NCI-H1436 treated with DMSO at 0.1 percent for 48 hours (cell line): ENCODE results near the gene FRYL.

ENCODE experiments used
- DNase-seq: peaks from one replicate; lab custom pipeline; 2025; lab: John Stamatoyannopoulos, UW

FRYL gene

GRCh38 chr4:48558026-48558425, 222.1 kb downstream of the FRYL start:
- no peak for DNase-seq

- no peak for DNase-seq
These were observed 222.6 kb downstream of the FRYL start for GRCh38 chr4:48557478-48557877.

GRCh38 chr4:48556268-48556667, 223.8 kb downstream of the FRYL start:
- no peak for DNase-seq

GRCh38 chr4:48554606-48555005, 225.5 kb downstream of the FRYL start:
- no peak for DNase-seq

DNA sequence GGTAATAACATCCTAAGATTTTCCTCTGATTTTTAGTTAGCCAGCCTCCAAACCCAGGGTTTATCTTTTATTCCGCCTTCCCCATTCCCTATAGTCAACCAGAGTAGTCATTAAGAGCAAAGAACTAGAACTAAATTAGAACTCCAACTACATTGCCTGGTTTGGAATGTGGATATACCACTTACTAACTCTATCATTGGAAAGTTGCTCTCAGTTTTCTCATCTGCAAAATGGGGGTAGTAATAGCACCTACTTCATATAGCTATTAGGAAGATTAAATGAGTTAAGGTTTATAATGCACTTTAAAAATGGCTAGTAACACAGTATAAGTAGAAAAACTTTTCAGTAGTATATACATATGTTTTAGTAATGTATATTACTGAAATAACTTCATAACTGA, 226.4 kb downstream of the FRYL start:
- no peak for DNase-seq

DNA sequence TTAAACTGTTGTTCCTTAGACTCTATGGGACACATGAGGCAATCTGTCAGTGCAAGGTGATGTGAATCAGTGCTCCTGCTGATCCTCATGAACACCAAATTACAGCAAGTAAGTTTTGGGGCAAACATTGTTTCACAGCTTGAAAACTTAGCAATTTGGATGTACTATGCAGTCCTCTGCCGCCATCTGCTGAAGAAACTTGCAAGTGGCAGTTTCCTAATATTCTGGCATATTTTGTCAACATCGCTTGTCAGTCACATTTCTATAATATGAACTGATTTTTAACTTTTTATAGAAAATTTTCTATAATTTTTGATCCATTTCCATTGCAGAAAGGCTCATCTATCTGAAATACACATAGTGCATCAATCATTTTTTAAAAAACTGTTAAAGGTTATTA, 233.7 kb downstream of the FRYL start:
- no peak for DNase-seq

GRCh38 chr4:48543796-48544195, 236.3 kb downstream of the FRYL start:
- DNase-seq: no peak

DNA sequence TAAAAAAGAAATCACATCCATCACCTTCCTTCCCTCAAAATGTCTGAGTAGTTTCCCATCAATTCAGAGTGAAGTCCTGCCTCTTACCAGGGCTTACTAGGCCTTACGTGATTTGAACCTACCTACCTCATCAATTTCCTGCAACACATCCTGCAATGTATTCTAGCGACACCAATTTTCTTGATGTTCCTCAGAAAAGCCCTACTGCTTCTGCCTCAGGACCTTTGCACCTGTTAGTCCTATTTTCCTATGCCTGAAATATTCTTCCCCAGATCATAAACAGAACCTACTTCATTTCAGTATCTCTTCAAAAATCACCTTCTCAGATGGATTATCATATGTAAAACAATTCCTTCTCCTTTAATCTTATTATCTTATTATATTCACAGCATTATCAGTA, 237.2 kb downstream of the FRYL start:
- DNase-seq: no peak

DNA sequence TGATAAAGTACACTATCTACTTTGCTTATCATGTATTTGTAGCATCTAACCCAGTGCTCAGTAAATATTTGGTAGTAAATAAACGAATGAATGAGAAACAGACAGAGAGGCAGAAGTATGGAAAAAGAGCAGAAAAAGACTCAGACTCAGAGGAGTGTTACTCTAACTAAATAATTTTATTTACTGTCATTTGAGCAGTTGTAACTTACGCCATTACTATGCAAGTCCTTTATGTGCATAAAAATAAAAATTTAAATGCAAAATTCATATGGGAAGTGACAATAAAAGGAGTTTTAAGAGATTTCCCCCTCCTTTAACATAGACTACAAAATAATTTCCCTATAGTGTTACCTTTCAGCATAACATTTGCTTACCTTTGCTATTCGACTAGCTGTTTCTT, 240.5 kb downstream of the FRYL start:
- no peak for DNase-seq

DNA sequence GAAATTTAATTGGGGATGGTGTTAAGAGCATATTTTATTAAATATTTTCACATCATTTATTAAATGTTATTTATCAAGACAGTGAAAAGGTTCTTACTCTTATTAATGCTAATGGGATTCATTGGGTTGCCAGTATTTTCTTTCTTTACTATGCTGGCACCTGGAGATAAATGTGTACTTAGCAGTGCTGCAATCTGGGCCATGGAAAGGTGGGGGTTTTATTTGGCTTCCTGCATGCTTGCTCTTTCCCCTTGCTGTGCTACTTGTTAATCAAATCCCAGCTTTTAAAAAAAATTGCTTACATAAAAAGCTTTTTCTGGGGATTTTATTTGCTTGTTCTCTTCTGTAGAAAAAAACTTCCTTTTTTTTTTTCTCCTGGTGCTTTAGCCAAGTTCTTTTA, 241.7 kb downstream of the FRYL start:
- DNase-seq: peak; percentile 9

DNA sequence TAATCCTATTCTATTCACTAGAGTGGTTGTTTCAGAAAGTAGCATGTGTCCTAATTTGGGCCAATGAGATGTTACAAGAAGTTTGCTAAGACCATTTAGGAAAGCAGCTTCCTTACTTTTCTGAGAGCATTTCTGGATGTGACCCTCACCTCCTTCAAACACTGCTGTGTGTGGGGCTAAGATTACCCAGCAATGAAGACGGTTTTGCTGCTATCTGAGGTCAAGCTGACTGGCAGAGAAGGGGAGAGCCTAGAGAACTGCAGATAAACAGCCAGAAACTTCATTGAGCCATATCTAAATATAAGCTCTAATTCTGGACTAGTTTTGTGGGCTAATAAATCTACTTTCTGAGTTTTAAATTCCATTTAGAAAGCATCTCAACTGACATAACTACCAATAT, 253.7 kb downstream of the FRYL start:
- no peak for DNase-seq

DNA sequence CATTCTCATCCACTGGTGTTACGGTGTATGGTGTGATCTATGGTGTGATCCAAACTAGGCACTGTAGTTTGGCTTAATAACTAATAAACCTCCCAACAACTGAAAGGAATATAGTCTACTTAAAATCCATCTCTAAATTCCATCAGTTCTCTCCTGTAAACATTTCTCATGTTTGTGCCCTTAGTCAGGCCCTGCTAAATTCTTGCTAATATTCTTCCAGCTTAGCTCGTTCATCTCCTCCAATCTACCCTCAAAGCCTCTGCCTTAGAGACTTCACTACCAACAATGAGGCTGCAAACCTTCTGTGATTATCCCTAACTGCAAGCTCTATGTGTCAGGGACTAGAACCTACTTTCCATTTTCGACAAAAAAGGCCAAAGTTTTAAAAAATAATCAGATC, 261.9 kb downstream of the FRYL start:
- no peak for DNase-seq

- DNase-seq: no peak
These were observed 270.5 kb downstream of the FRYL start for GRCh38 chr4:48509543-48509942.

DNA sequence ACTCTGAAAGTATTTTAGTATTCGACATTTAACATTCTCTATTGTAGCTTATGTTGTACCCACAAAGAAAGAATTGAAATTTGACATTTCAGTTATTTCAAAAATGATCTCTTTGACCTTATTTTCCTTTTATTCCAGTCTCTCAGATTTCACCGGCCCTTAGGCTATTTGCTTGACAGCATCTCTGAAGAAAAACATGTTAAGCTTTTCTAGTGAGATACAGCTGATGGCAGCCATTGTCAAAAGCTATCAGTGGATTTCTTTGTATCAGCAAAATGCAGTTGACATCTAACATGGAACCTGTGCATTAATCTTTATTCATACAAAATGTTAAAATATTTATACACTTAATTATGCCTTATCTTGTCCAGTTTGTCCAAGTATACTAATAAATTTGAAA, 273.4 kb downstream of the FRYL start:
- no peak for DNase-seq

- DNase-seq: no peak
These were observed 275.7 kb downstream of the FRYL start for GRCh38 chr4:48504352-48504751.

DNA sequence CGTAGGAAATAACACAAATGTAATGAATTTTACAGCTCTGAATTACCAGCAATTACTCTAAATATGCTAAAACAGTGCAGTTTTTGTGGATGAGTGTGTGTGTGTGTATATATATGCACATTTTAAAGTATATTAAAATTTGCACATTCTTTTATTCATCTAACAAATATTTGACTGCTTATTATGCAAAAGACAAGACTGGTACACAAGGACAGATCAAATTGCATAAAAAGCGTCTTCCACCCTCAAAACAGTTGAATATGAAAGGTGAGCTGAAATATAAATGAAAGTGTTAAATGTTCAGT, 276.1 kb downstream of the FRYL start:
- no peak for DNase-seq

- no peak for DNase-seq
These were observed 276.6 kb downstream of the FRYL start for GRCh38 chr4:48503233-48504025.

DNA sequence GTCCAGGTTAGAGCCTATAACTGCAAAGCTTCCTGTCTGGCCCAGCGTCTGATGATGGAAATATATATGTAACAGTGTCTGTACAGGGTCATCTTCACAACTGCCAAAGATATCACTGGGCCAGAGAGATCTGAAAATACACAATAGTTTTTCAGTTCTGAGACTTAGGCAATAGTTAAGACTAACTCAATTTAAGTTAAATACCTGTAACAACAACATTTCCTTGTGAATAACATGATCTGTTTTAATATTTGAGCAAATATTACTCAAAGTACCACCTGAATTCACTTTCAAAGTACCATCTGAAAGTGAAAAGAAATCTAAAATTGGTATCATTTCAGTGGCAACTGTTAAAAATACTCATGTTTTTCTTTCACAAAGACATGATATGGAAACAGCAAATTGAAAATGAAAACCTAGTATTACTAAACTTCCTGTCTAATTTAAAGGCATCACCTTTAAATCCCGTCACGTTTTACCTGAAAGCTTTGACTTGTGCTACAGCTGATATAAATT, 280.5 kb downstream of the FRYL start:
- no peak for DNase-seq

DNA sequence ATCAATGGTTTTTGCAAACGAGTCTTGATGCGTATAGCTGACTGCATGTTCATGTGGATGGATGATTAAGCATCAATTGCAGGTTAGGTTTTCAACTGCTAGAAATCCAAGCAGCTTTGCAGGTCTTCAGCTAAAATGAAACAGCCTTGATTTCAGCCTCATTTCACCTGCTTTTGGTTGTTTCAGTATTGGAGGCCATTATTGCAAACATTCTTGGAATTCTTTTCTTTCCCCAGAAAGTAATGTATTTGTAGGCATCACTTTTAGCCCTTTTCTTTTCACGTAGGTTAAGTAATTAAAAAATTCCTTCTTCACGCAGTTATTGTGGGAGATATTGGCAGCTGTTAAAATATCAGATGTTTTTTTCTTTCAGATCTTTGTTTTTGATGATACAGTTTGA, 281.2 kb downstream of the FRYL start:
- no peak for DNase-seq

GRCh38 chr4:48495941-48496340, 284.1 kb downstream of the FRYL start:
- DNase-seq: no peak

DNA sequence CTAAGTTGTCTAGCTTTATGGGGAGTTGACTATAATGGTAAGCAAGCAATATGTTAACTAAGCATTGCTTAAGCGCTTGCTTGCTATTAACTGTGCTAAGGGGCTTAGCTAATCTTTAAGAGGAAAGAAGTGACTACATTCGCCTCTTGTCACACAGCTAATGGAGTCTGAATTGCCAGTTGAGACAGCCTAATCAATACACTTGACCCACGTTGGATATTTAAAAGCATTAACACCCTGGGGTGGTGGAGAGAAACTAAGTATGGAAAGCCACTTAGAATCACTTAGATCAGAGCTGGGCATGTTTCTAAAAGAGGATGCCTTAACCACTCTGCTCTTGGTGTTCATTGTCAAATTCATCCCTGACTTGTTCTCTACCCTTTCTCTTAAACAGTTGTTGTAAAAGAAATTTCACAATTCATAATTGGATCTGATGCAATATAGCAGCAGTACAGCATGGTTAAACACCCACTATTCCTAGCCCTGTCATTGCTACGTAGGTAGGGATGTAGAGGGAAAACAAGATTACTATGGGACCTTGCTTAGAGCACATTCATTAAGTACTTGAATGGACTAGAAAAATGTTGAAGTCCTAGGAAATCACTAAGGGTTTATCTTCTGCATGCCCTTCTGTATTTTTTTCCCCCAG, 286.5 kb downstream of the FRYL start:
- peak; percentile 57 for DNase-seq

DNA sequence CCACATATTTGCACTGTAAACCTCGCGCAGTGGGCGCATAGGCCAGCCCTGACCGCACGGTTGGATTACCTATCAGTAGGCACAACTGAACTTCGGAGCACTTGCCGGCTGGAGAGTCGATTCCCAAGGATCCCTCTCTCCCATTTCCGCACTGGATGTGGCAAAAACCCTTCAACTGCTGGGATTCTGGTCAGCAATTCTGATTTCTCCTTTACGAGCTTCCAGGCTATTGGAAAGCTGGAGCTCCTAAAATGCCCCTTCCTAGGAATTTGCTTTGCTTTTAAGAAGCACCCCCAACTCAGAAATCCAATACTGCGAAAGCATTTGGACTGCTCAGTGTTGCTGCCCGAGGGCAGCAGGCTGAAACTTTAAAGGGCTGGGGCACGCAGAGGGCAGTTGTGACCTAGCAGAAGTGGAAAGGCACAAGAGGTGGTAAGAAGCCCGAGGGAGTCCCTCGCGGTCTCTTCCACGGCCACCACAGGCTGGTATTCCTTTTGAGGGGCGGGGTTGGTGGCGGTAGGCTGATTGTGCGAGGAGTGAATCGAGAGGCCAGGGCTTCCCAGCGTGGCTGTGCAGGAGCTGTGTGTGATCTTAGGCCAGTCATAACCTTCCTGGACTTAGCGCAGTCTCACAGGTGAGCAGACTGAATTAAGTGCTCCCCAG, 288.4 kb downstream of the FRYL start:
- DNase-seq: no peak
